Neural cell (in vitro differentiated cells): ENCODE results near the gene SLC27A1. TPM values are rescaled to one million over a fixed set of nuclear protein-coding genes. Genes with fewer than 3 reads are reported as not detected.

Experiments used
- H2AFZ ChIP-seq: fragments of 200-600, 300-800 bp; sonication (generic), shearing (Covaris generic); 2 replicates; pipeline ENCODE4 v1.6.0; 2014; ENCODE audit warnings: low read depth, mild to moderate bottlenecking, antibody characterized with exemption, low read length, moderate library complexity
- H3F3A ChIP-seq: fragments of 200-600 bp; shearing (Covaris generic); 2 replicates; pipeline ENCODE4 v1.6.1; 2016; ENCODE audit warnings: mild to moderate bottlenecking, moderate library complexity, mixed read lengths, antibody characterized with exemption, low read length; ENCODE audit not compliant: insufficient read depth, poor library complexity, severe bottlenecking
- H3K27ac ChIP-seq: fragments of 200-600, 300-800 bp; sonication (generic), shearing (Covaris generic); 2 replicates; pipeline ENCODE4 v1.5.1; 2014; ENCODE audit warnings: mild to moderate bottlenecking, low read length, moderate library complexity
- H3K27me3 ChIP-seq: fragments of 300-800, 200-600 bp; sonication (generic), shearing (Covaris generic); 2 replicates; pipeline ENCODE4 v1.6.0; 2014; ENCODE audit warnings: mild to moderate bottlenecking, low read depth, low read length, moderate library complexity; ENCODE audit not compliant: insufficient read depth
- H3K36me3 ChIP-seq: fragments of 300-800, 200-600 bp; sonication (generic), shearing (Covaris generic); 2 replicates; pipeline ENCODE4 v1.5.1; 2014; ENCODE audit warnings: mild to moderate bottlenecking, antibody characterized with exemption, low read length, moderate library complexity; ENCODE audit not compliant: insufficient read depth
- H3K4me2 ChIP-seq: fragments of 300-800, 200-600 bp; sonication (generic), shearing (Covaris generic); 2 replicates; pipeline ENCODE4 v1.6.0; 2014; ENCODE audit warnings: mild to moderate bottlenecking, low read length
- H3K4me3 ChIP-seq: fragments of 300-800, 200-600 bp; sonication (generic), shearing (Covaris generic); 2 replicates; pipeline ENCODE4 v1.5.1; 2014; ENCODE audit warnings: mild to moderate bottlenecking, low read length, moderate library complexity
- H3K79me2 ChIP-seq: fragments of 200-600 bp; shearing (Covaris generic); replicated peaks from 2 replicates; pipeline ENCODE4 v1.6.0; 2014; ENCODE audit warnings: mild to moderate bottlenecking, low read length, moderate library complexity; ENCODE audit not compliant: insufficient read depth
- H3K9ac ChIP-seq: fragments of 300-800, 200-600 bp; sonication (generic), shearing (Covaris generic); 2 replicates; pipeline ENCODE4 v1.6.1; 2016; ENCODE audit warnings: mild to moderate bottlenecking, low read length, mixed read lengths
- H3K9me2 ChIP-seq: fragments of 200-600 bp; shearing (Covaris generic); 2 replicates; pipeline ENCODE4 v1.6.1; 2016; ENCODE audit warnings: mild to moderate bottlenecking, low read length, mixed read lengths; ENCODE audit not compliant: insufficient read depth
- H3K9me3 ChIP-seq: fragments of 200-600, 300-800 bp; sonication (generic), shearing (Covaris generic); 2 replicates; pipeline ENCODE4 v1.6.1; 2016; ENCODE audit warnings: mild to moderate bottlenecking, mixed run types, low read length, moderate library complexity, mixed read lengths
- H4K20me1 ChIP-seq: fragments of 200-600 bp; shearing (Covaris generic); 2 replicates; pipeline ENCODE4 v1.6.1; 2016; ENCODE audit warnings: mild to moderate bottlenecking, mixed run types; ENCODE audit not compliant: insufficient read depth
- CTCF ChIP-seq: fragments of 450-650 bp; IDR thresholded peaks from 2 replicates; pipeline ENCODE4 v1.5.1; 2014; ENCODE audit warnings: antibody characterized with exemption, mild to moderate bottlenecking, moderate library complexity; ENCODE audit not compliant: poor library complexity, severe bottlenecking
- EP300 ChIP-seq: fragments of 450-650 bp; conservative IDR thresholded peaks from 2 replicates; pipeline ENCODE4 v1.6.1; 2014; ENCODE audit warnings: antibody characterized with exemption, mild to moderate bottlenecking, moderate library complexity; ENCODE audit not compliant: poor library complexity, severe bottlenecking
- EZH2 ChIP-seq: fragments of 200-600, 300-800 bp; shearing (Covaris generic), sonication (generic); IDR thresholded peaks from 2 replicates; pipeline ENCODE4 v1.6.1; 2014; ENCODE audit warnings: antibody characterized with exemption, low read length, borderline replicate concordance, mild to moderate bottlenecking; ENCODE audit not compliant: insufficient read depth, poor library complexity, severe bottlenecking
- MXI1 ChIP-seq: fragments of 450-650 bp; conservative IDR thresholded peaks from 2 replicates; pipeline ENCODE4 v1.6.1; 2014; ENCODE audit warnings: antibody characterized with exemption, mild to moderate bottlenecking; ENCODE audit not compliant: poor library complexity, severe bottlenecking
- POLR2AphosphoS5 ChIP-seq: IDR thresholded peaks from 2 replicates; pipeline ENCODE4 v1.6.1; 2012
- RAD21 ChIP-seq: fragments of 450-650 bp; conservative IDR thresholded peaks from 2 replicates; pipeline ENCODE4 v1.6.1; 2014; ENCODE audit warnings: antibody characterized with exemption, mild to moderate bottlenecking, moderate library complexity
- SMC3 ChIP-seq: fragments of 450-650 bp; conservative IDR thresholded peaks from 2 replicates; pipeline ENCODE4 v1.6.1; 2014; ENCODE audit warnings: antibody characterized with exemption, mild to moderate bottlenecking, moderate library complexity; ENCODE audit not compliant: poor library complexity
- TAF1 ChIP-seq: IDR thresholded peaks from 2 replicates; pipeline ENCODE4 v1.6.1; 2012; ENCODE audit warnings: low read depth
- polyA plus RNA-seq: library from polyadenylated mRNA; depleted of rRNA; stranded (reverse); fragments of >200 nt; gene quantifications from 2 replicates; pipeline ENCODE4 v1.2.3, GENCODE V29; 2014
- TF ChIP-seq, protein P1 (sequence below): IDR thresholded peaks from 2 replicates; pipeline ENCODE4 v1.6.1; 2012; ENCODE audit warnings: borderline replicate concordance

Gene SLC27A1
- polyA plus RNA-seq, 1 donor from 2014 or later: 22.0 TPM

- TF ChIP-seq, protein P1, sequence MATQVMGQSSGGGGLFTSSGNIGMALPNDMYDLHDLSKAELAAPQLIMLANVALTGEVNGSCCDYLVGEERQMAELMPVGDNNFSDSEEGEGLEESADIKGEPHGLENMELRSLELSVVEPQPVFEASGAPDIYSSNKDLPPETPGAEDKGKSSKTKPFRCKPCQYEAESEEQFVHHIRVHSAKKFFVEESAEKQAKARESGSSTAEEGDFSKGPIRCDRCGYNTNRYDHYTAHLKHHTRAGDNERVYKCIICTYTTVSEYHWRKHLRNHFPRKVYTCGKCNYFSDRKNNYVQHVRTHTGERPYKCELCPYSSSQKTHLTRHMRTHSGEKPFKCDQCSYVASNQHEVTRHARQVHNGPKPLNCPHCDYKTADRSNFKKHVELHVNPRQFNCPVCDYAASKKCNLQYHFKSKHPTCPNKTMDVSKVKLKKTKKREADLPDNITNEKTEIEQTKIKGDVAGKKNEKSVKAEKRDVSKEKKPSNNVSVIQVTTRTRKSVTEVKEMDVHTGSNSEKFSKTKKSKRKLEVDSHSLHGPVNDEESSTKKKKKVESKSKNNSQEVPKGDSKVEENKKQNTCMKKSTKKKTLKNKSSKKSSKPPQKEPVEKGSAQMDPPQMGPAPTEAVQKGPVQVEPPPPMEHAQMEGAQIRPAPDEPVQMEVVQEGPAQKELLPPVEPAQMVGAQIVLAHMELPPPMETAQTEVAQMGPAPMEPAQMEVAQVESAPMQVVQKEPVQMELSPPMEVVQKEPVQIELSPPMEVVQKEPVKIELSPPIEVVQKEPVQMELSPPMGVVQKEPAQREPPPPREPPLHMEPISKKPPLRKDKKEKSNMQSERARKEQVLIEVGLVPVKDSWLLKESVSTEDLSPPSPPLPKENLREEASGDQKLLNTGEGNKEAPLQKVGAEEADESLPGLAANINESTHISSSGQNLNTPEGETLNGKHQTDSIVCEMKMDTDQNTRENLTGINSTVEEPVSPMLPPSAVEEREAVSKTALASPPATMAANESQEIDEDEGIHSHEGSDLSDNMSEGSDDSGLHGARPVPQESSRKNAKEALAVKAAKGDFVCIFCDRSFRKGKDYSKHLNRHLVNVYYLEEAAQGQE: no peak
Observed at GRCh38 chr19:17451820-17452219, 18.5 kb upstream of the SLC27A1 start (continued).

GRCh38 chr19:17454576-17455071 lies 15.7 kb upstream of the SLC27A1 start:
- no peaks in the 10 kb centered on the region for H4K20me1 ChIP-seq
- no peaks in the 10 kb centered on the region for H3K9me3 ChIP-seq
- no peak for TF ChIP-seq POLR2AphosphoS5
- TF ChIP-seq EP300: no peak
- TF ChIP-seq CTCF: no peak
- TF ChIP-seq, protein P1: no peak
- no peak for TF ChIP-seq MXI1
- TF ChIP-seq TAF1: no peak
- no peak for TF ChIP-seq SMC3
- TF ChIP-seq RAD21: no peak
- TF ChIP-seq EZH2: no peak
- H3K36me3 ChIP-seq: no peaks in the 10 kb centered on the region
- no peaks in the 10 kb centered on the region for H3K79me2 ChIP-seq
- no peak overlapping the region for H3K27ac ChIP-seq
- no peaks in the 10 kb centered on the region for H3K9me2 ChIP-seq
- H2AFZ ChIP-seq: no peak overlapping the region
- H3K4me2 ChIP-seq: no peak overlapping the region
- no peaks in the 10 kb centered on the region for H3F3A ChIP-seq
- H3K27me3 ChIP-seq: peaks cover 16% of the 10 kb centered on the region
- peak overlapping the region; percentile 23 for H3K4me3 ChIP-seq
- peak overlapping the region; percentile 26 for H3K9ac ChIP-seq
